ENCODE results near the gene SMYD3.

GRCh38 chr1:246517391-246517790 lies 10.3 kb upstream of the SMYD3 start:
- TF ChIP-seq RELA (IDR thresholded peaks at IDR 0.05; ENCODE audit: borderline replicate concordance, partially characterized antibody) (no peak), BCL11A (IDR thresholded peaks at IDR 0.05; ENCODE audit: low read depth, low read length) (no peak), EGR1 (IDR thresholded peaks at IDR 0.05; ENCODE audit: borderline replicate concordance in 1 of 2, low read depth in 2 of 2, low read length in 2 of 2) (no peak), RAD21 (IDR thresholded peaks at IDR 0.05; ENCODE audit: insufficient read depth, low read depth, low read length) (no peak), ZZZ3 (IDR thresholded peaks at IDR 0.05; ENCODE audit: control insufficient read depth, insufficient read length, low read depth) (no peak), EZH2 (IDR thresholded peaks at IDR 0.05; ENCODE audit: borderline replicate concordance, control insufficient read depth, low read depth, low read length) (no peak), BCLAF1 (IDR thresholded peaks at IDR 0.05) (no peak), CEBPZ (IDR thresholded peaks at IDR 0.05; ENCODE audit: low read depth, low read length) (no peak)
